Measurements from ENCODE around the gene RAPGEF5.

RAPGEF5 gene

GRCh38 chr7:22333680-22334141 is 23.2 kb downstream of the RAPGEF5 start:
- TF ChIP-seq POLR2AphosphoS5 (IDR thresholded peaks at IDR 0.05; ENCODE audit: borderline replicate concordance, low read depth, low read length) = no peak
- no peak for TF ChIP-seq FOXP2 (optimal IDR thresholded peaks at IDR 0.05; ENCODE audit: control extremely low read depth, extremely low read length, insufficient read depth)
- no peak for TF ChIP-seq EZH2 (IDR thresholded peaks at IDR 0.05)
- Histone ChIP-seq H3K4me3 (no peak overlapping the region), H3K9ac (ENCODE audit: insufficient read length) (no peak overlapping the region), H3K36me3 (ENCODE audit: insufficient read depth, low read length) (no peaks in the 10 kb centered on the region), H3K9me3 (ENCODE audit: low read depth, low read length) (no peaks in the 10 kb centered on the region), H3K27ac (no peak overlapping the region)
- no peak for DNase-seq (ENCODE audit: low read depth, low spot score)

GRCh38 chr7:22332461-22332870 is 24.5 kb downstream of the RAPGEF5 start:
- Histone ChIP-seq H3K27ac (no peak overlapping the region), H3K9ac (ENCODE audit: insufficient read length) (no peak overlapping the region), H3K36me3 (ENCODE audit: insufficient read depth, low read length) (no peaks in the 10 kb centered on the region), H3K9me3 (ENCODE audit: low read depth, low read length) (no peaks in the 10 kb centered on the region), H3K4me3 (no peak overlapping the region)
- no peak for TF ChIP-seq FOXP2 (optimal IDR thresholded peaks at IDR 0.05; ENCODE audit: control extremely low read depth, extremely low read length, insufficient read depth)
- no peak for TF ChIP-seq EZH2 (IDR thresholded peaks at IDR 0.05)
- TF ChIP-seq POLR2AphosphoS5 (IDR thresholded peaks at IDR 0.05; ENCODE audit: borderline replicate concordance, low read depth, low read length) = no peak
- no peak for DNase-seq (ENCODE audit: low read depth, low spot score)

GRCh38 chr7:22331704-22332103 is 25.2 kb downstream of the RAPGEF5 start:
- no peaks in the 10 kb centered on the region for H3K9me3 ChIP-seq (ENCODE audit: low read depth, low read length)
- H3K27ac ChIP-seq = no peak overlapping the region
- no peak overlapping the region for H3K4me3 ChIP-seq
- no peaks in the 10 kb centered on the region for H3K36me3 ChIP-seq (ENCODE audit: insufficient read depth, low read length)
- TF ChIP-seq FOXP2 (optimal IDR thresholded peaks at IDR 0.05; ENCODE audit: control extremely low read depth, extremely low read length, insufficient read depth) (no peak), POLR2AphosphoS5 (IDR thresholded peaks at IDR 0.05; ENCODE audit: borderline replicate concordance, low read depth, low read length) (no peak), EZH2 (IDR thresholded peaks at IDR 0.05) (no peak)
- no peak for DNase-seq (ENCODE audit: low read depth, low spot score)
- H3K9ac ChIP-seq (ENCODE audit: insufficient read length) = no peak overlapping the region

- no peak overlapping the region for H3K27ac ChIP-seq
- no peak overlapping the region for H3K4me3 ChIP-seq
- H3K9me3 ChIP-seq (ENCODE audit: low read depth, low read length) = no peaks in the 10 kb centered on the region
- no peak overlapping the region for H3K9ac ChIP-seq (ENCODE audit: insufficient read length)
- H3K36me3 ChIP-seq (ENCODE audit: insufficient read depth, low read length) = no peaks in the 10 kb centered on the region
- TF ChIP-seq FOXP2 (optimal IDR thresholded peaks at IDR 0.05; ENCODE audit: control extremely low read depth, extremely low read length, insufficient read depth) (no peak), POLR2AphosphoS5 (IDR thresholded peaks at IDR 0.05; ENCODE audit: borderline replicate concordance, low read depth, low read length) (no peak), EZH2 (IDR thresholded peaks at IDR 0.05) (no peak)
- no peak for DNase-seq (ENCODE audit: low read depth, low spot score)
These were observed 26.1 kb downstream of the RAPGEF5 start for GRCh38 chr7:22330903-22331302.

GRCh38 chr7:22329816-22330524 is 27.0 kb downstream of the RAPGEF5 start:
- TF ChIP-seq POLR2AphosphoS5 (IDR thresholded peaks at IDR 0.05; ENCODE audit: borderline replicate concordance, low read depth, low read length) (no peak), EZH2 (IDR thresholded peaks at IDR 0.05) (no peak), FOXP2 (optimal IDR thresholded peaks at IDR 0.05; ENCODE audit: control extremely low read depth, extremely low read length, insufficient read depth) (no peak)
- Histone ChIP-seq H3K9me3 (ENCODE audit: low read depth, low read length) (no peaks in the 10 kb centered on the region), H3K9ac (ENCODE audit: insufficient read length) (no peak overlapping the region), H3K36me3 (ENCODE audit: insufficient read depth, low read length) (no peaks in the 10 kb centered on the region), H3K27ac (no peak overlapping the region), H3K4me3 (no peak overlapping the region)
- no peak for DNase-seq (ENCODE audit: low read depth, low spot score)

- H3K4me3 ChIP-seq = no peak overlapping the region
- no peak for TF ChIP-seq FOXP2 (optimal IDR thresholded peaks at IDR 0.05; ENCODE audit: control extremely low read depth, extremely low read length, insufficient read depth)
- TF ChIP-seq EZH2 (IDR thresholded peaks at IDR 0.05) = no peak
- TF ChIP-seq POLR2AphosphoS5 (IDR thresholded peaks at IDR 0.05; ENCODE audit: borderline replicate concordance, low read depth, low read length) = no peak
- no peak for DNase-seq (ENCODE audit: low read depth, low spot score)
These were observed 30.8 kb downstream of the RAPGEF5 start for GRCh38 chr7:22326181-22326580.

GRCh38 chr7:22325671-22326070 is 31.3 kb downstream of the RAPGEF5 start:
- DNase-seq (ENCODE audit: low read depth, low spot score) = no peak
- TF ChIP-seq FOXP2 (optimal IDR thresholded peaks at IDR 0.05; ENCODE audit: control extremely low read depth, extremely low read length, insufficient read depth) = no peak
- TF ChIP-seq EZH2 (IDR thresholded peaks at IDR 0.05) = no peak
- TF ChIP-seq POLR2AphosphoS5 (IDR thresholded peaks at IDR 0.05; ENCODE audit: borderline replicate concordance, low read depth, low read length) = no peak
- Histone ChIP-seq H3K36me3 (ENCODE audit: insufficient read depth, low read length) (no peaks in the 10 kb centered on the region), H3K27ac (no peak overlapping the region), H3K4me3 (no peak overlapping the region), H3K9me3 (ENCODE audit: low read depth, low read length) (no peaks in the 10 kb centered on the region), H3K9ac (ENCODE audit: insufficient read length) (no peak overlapping the region)

More at GRCh38 chr7:22326181-22326580, 30.8 kb downstream of the RAPGEF5 start:
- Histone ChIP-seq H3K27ac (no peak overlapping the region), H3K9ac (ENCODE audit: insufficient read length) (no peak overlapping the region), H3K36me3 (ENCODE audit: insufficient read depth, low read length) (no peaks in the 10 kb centered on the region), H3K9me3 (ENCODE audit: low read depth, low read length) (no peaks in the 10 kb centered on the region)

GRCh38 chr7:22323714-22324113 is 33.2 kb downstream of the RAPGEF5 start:
- no peak for TF ChIP-seq FOXP2 (optimal IDR thresholded peaks at IDR 0.05; ENCODE audit: control extremely low read depth, extremely low read length, insufficient read depth)
- TF ChIP-seq EZH2 (IDR thresholded peaks at IDR 0.05) = no peak
- Histone ChIP-seq H3K36me3 (ENCODE audit: insufficient read depth, low read length) (no peaks in the 10 kb centered on the region), H3K27ac (no peak overlapping the region), H3K9me3 (ENCODE audit: low read depth, low read length) (no peaks in the 10 kb centered on the region), H3K4me3 (no peak overlapping the region), H3K9ac (ENCODE audit: insufficient read length) (no peak overlapping the region)
- DNase-seq (ENCODE audit: low read depth, low spot score) = no peak

- no peaks in the 10 kb centered on the region for H3K36me3 ChIP-seq (ENCODE audit: insufficient read depth, low read length)
- DNase-seq (ENCODE audit: low read depth, low spot score) = no peak
- H3K4me3 ChIP-seq = no peak overlapping the region
- TF ChIP-seq FOXP2 (optimal IDR thresholded peaks at IDR 0.05; ENCODE audit: control extremely low read depth, extremely low read length, insufficient read depth) = no peak
- no peak for TF ChIP-seq POLR2AphosphoS5 (IDR thresholded peaks at IDR 0.05; ENCODE audit: borderline replicate concordance, low read depth, low read length)
- no peak for TF ChIP-seq EZH2 (IDR thresholded peaks at IDR 0.05)
- no peaks in the 10 kb centered on the region for H3K9me3 ChIP-seq (ENCODE audit: low read depth, low read length)
- no peak overlapping the region for H3K27ac ChIP-seq
- no peak overlapping the region for H3K9ac ChIP-seq (ENCODE audit: insufficient read length)
These were observed 36.5 kb downstream of the RAPGEF5 start for GRCh38 chr7:22320416-22320815.
